CD4-positive, alpha-beta T cell (primary cell): ENCODE data around the gene LGALS3BP. TPM values are rescaled to one million over a fixed set of nuclear protein-coding genes. Genes with fewer than 3 reads are reported as not detected.

Experiments
- ATAC-seq: fragments of 200-7000 bp; cut with Tn5 transposase; one replicate; pipeline ENCODE4 v1.10.0; 2022; ENCODE audit warnings: mild to moderate bottlenecking; ENCODE audit not compliant: poor library complexity
- CTCF ChIA-PET: fragments of 350-600 bp; sonication (Branson Sonifier 250); formaldehyde crosslinking; loops from one replicate; lab custom pipeline; 2021; ENCODE audit warnings: antibody characterized with exemption, inconsistent platforms; lab: Charles Lee
- POLR2A ChIA-PET: fragments of 350-600 bp; sonication (Branson Sonifier 250); formaldehyde crosslinking; loops from one replicate; lab custom pipeline; 2021; ENCODE audit warnings: antibody characterized with exemption, inconsistent platforms; lab: Charles Lee
- DNase-seq, 14 experiments: peaks; one replicate each; pipeline ENCODE4 v3.0.0-alpha.2; 2013 to 2020; ENCODE audit warnings: mixed read lengths in 2 of 14
- H3K27ac ChIP-seq, 2 donors: one replicate each; pipeline versions ENCODE4 v1.5.1 to v1.7.0; 2013; ENCODE audit warnings: low read length in 2 of 2, low read depth in 1 of 2, mild to moderate bottlenecking in 1 of 2
- H3K27me3 ChIP-seq, 2 experiments: 1 replicate in 1 of 2; 2 replicates in 1 of 2; pipeline versions ENCODE4 v1.6.1 to v1.7.0; 2013; ENCODE audit warnings: low read length in 2 of 2, control low read depth in 1 of 2, mild to moderate bottlenecking in 1 of 2, moderate library complexity in 1 of 2; ENCODE audit not compliant: insufficient read depth in 2 of 2, control insufficient read depth in 1 of 2
- H3K36me3 ChIP-seq: one replicate; pipeline ENCODE4 v1.6.1; 2013; ENCODE audit warnings: low read length, control low read depth; ENCODE audit not compliant: insufficient read depth
- H3K4me1 ChIP-seq: one replicate; pipeline ENCODE4 v1.6.1; 2013; ENCODE audit warnings: low read length, control low read depth; ENCODE audit not compliant: insufficient read depth
- H3K4me3 ChIP-seq: one replicate; pipeline ENCODE4 v1.5.1; 2013; ENCODE audit warnings: mild to moderate bottlenecking, low read length, moderate library complexity
- H3K9me3 ChIP-seq, 2 experiments: 1 replicate in 1 of 2; 2 replicates in 1 of 2; pipeline versions ENCODE4 v1.6.1 to v1.7.0; 2013; ENCODE audit warnings: low read length in 2 of 2, mild to moderate bottlenecking in 2 of 2, control low read depth in 1 of 2, moderate library complexity in 1 of 2; ENCODE audit not compliant: control insufficient read depth in 1 of 2, insufficient read depth in 1 of 2
- H3K27ac Mint-ChIP-seq: one replicate; pipeline ENCODE4 v1.8.0; 2020; ENCODE audit warnings: mixed read lengths
- H3K27me3 Mint-ChIP-seq: one replicate; pipeline ENCODE4 v1.8.0; 2021; ENCODE audit warnings: mixed read lengths
- H3K36me3 Mint-ChIP-seq: one replicate; pipeline ENCODE4 v1.8.0; 2021; ENCODE audit warnings: low read depth, mixed read lengths
- H3K4me1 Mint-ChIP-seq: one replicate; pipeline ENCODE4 v1.8.0; 2021; ENCODE audit warnings: low read depth, mixed read lengths
- H3K4me3 Mint-ChIP-seq: one replicate; pipeline ENCODE4 v1.8.0; 2020; ENCODE audit warnings: mild to moderate bottlenecking, mixed read lengths
- H3K9me3 Mint-ChIP-seq: one replicate; pipeline ENCODE4 v1.8.0; 2020; ENCODE audit warnings: mixed read lengths
- intact Hi-C, 2 experiments: fragments of 100-400 bp; cut with DNase I in 1 of 2; cut with micrococcal nuclease in 1 of 2; formaldehyde crosslinking; loops; one replicate each; pipeline versions ENCODE4 v1.15.1 to v1.9.0; 2023 to 2025; cut with DNase I, micrococcal nuclease
- total RNA-seq, 174 experiments: library from RNA in 2 of 174; stranded (reverse) in 2 of 174; gene quantifications; one replicate each; pipeline ENCODE4 v1.2.3 and lab custom pipeline; 2021 to 2026
- TF ChIP-seq, protein P1 (sequence below): fragments of 200-600 bp; IDR thresholded peaks from one replicate; pipeline ENCODE4 v1.8.0; 2022; ENCODE audit warnings: antibody characterized with exemption, mild to moderate bottlenecking

LGALS3BP gene
- total RNA-seq, 2 experiments from 2014 or later, result 38.8 to 41.0 TPM

DNA sequence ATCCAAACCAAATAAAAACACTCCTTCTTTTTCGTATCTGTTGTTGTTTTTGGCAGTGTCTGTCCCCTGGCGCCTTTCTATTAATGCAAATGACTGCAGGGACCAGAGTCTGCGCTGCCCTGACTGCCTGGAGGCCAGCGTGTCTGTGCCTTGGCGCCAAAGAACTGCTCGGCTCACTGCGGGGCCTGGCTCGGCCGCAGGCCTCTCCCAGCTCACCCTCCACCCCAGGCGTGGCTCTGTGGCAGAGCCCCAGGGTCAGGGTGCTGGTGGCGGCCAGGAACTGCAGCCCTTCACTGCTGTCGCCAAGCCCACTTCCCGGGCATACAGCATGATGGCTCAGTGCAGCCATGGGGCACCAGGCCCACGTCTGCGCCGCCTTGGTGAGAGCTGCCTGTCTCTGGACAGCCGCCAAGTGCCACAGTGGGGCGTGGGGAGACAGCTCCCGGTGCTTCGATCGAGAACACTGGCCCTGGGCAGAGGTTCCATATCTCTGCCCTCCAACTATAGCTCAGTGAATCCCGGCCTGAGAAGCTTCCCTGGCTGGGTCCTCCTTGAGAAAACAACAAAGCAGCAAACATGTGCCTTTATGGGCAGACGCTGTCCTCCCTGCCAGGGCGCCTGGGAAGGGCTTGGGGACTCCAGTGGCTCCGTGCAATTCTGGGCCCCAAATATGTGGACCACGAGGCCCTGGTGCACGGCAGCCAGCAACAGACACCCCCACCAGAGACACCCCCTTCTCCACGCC lies 18.8 kb upstream of the LGALS3BP start:
- POLR2A ChIA-PET, result no interaction called here
- H3K27me3 ChIP-seq, result no peaks in the 10 kb centered on the region
- H3K36me3 ChIP-seq, result peaks cover 70% of the 10 kb centered on the region

DNA sequence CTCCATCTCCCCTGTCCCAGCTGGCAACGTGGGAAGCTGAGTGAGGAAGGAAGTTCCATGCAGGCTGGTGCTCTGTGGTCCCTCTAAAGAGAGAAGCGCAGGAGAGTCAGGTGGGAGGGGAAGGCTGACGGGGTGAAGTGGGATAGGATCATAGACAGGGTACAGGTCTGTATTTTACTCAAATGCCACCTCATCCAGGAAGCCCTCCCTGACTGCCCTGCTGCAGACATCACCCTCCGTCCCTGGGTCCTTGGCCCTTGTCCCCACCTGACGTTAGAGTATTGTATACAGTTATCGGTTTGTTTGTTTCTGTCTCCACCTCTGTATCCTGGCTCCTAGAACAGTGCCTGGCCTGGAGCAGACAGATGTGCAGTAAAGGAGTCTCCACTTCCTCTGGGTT lies 18.2 kb upstream of the LGALS3BP start:
- Histone ChIP-seq H3K4me1 (peaks cover 8% of the 10 kb centered on the region), H3K4me3 (no peak overlapping the region), H3K36me3 (peaks cover 73% of the 10 kb centered on the region), H3K9me3 (no peaks in the 10 kb centered on the region), H3K27ac (no peak overlapping the region), H3K27me3 (no peaks in the 10 kb centered on the region)
- no peaks in the 10 kb centered on the region for H3K27me3 Mint-ChIP-seq
- DNase-seq (no peak), ATAC-seq (no peak)
- no peaks in the 10 kb centered on the region for H3K9me3 Mint-ChIP-seq
- H3K27ac Mint-ChIP-seq, result no peak overlapping the region
- ChIA-PET CTCF (no interaction called here), POLR2A (no interaction called here)
- no peak overlapping the region for H3K4me3 Mint-ChIP-seq
- H3K4me1 Mint-ChIP-seq, result peaks cover 21% of the 10 kb centered on the region
- TF ChIP-seq, protein P1, sequence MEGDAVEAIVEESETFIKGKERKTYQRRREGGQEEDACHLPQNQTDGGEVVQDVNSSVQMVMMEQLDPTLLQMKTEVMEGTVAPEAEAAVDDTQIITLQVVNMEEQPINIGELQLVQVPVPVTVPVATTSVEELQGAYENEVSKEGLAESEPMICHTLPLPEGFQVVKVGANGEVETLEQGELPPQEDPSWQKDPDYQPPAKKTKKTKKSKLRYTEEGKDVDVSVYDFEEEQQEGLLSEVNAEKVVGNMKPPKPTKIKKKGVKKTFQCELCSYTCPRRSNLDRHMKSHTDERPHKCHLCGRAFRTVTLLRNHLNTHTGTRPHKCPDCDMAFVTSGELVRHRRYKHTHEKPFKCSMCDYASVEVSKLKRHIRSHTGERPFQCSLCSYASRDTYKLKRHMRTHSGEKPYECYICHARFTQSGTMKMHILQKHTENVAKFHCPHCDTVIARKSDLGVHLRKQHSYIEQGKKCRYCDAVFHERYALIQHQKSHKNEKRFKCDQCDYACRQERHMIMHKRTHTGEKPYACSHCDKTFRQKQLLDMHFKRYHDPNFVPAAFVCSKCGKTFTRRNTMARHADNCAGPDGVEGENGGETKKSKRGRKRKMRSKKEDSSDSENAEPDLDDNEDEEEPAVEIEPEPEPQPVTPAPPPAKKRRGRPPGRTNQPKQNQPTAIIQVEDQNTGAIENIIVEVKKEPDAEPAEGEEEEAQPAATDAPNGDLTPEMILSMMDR, result no peak
- peaks cover 72% of the 10 kb centered on the region for H3K36me3 Mint-ChIP-seq
- intact Hi-C loops, result no loop called here

More for the DNA sequence above, 18.8 kb upstream of the LGALS3BP start:
- no peaks in the 10 kb centered on the region for H3K9me3 ChIP-seq
- CTCF ChIA-PET, result no interaction called here
- no peaks in the 10 kb centered on the region for H3K27me3 Mint-ChIP-seq
- DNase-seq, result no peak
- H3K27ac ChIP-seq, result no peak overlapping the region
- intact Hi-C loops, result no loop called here
- ATAC-seq, result no peak
- no peak overlapping the region for H3K4me3 Mint-ChIP-seq
- no peak overlapping the region for H3K4me3 ChIP-seq
- no peak overlapping the region for H3K27ac Mint-ChIP-seq
- H3K36me3 Mint-ChIP-seq, result peaks cover 69% of the 10 kb centered on the region
- TF ChIP-seq, protein P1, result no peak
- peaks cover 2% of the 10 kb centered on the region for H3K4me1 ChIP-seq
- peaks cover 17% of the 10 kb centered on the region for H3K4me1 Mint-ChIP-seq
- no peaks in the 10 kb centered on the region for H3K9me3 Mint-ChIP-seq

DNA sequence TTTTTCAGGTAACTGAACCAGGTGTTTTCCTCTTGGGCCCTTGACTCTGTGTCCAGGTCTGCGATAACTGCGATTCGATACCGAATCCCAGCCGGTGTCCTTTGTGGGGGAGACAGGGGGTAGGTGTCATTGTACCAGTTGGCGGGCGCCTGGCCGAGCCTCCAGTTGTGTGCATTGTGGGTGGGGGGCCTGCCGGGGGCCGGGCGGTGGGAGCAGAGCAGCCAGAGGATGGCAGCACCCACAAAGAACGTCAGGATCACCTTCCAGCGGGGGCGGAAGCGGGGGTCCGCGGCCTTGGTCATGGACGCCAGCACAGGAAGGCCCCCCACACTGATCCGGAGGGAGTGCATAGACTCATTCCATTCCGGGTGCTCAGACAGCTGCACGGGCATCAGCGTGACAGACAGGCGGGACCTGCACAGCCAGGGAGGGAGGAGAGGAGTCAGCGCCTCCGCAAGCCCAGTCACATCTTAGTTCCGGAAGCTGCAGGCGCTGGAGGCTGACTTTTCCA lies 17.6 kb upstream of the LGALS3BP start:
- Histone ChIP-seq H3K9me3 (no peaks in the 10 kb centered on the region), H3K27me3 (no peaks in the 10 kb centered on the region), H3K4me3 (no peak overlapping the region), H3K36me3 (peaks cover 76% of the 10 kb centered on the region), H3K27ac (no peak overlapping the region), H3K4me1 (peaks cover 9% of the 10 kb centered on the region)
- no peak for ATAC-seq
- H3K27me3 Mint-ChIP-seq, result no peaks in the 10 kb centered on the region
- H3K4me3 Mint-ChIP-seq, result no peak overlapping the region
- POLR2A ChIA-PET, result no interaction called here
- H3K27ac Mint-ChIP-seq, result no peak overlapping the region
- TF ChIP-seq, protein P1, result no peak
- CTCF ChIA-PET, result no interaction called here
- peaks cover 18% of the 10 kb centered on the region for H3K4me1 Mint-ChIP-seq
- peaks cover 68% of the 10 kb centered on the region for H3K36me3 Mint-ChIP-seq
- intact Hi-C loops, result no loop called here
- H3K9me3 Mint-ChIP-seq, result no peaks in the 10 kb centered on the region
- no peak for DNase-seq
